Neutrophil (primary cell): ENCODE data around the gene PSD2.

Experiments used
- H3K27ac ChIP-seq: fragments of 200-600 bp; sonication (generic); 2 replicates; pipeline ENCODE4 v1.5.1; 2016; ENCODE audit warnings: mild to moderate bottlenecking, moderate library complexity
- H3K27me3 ChIP-seq: fragments of 200-600 bp; sonication (generic); 2 replicates; pipeline ENCODE4 v1.6.0; 2016; ENCODE audit warnings: mild to moderate bottlenecking
- H3K36me3 ChIP-seq: fragments of 200-600 bp; sonication (generic); 2 replicates; pipeline ENCODE4 v1.5.1; 2017
- H3K4me1 ChIP-seq, 2 experiments: fragments of 200-600 bp in 1 of 2; sonication (generic) in 1 of 2; 1 replicate in 1 of 2; 2 replicates in 1 of 2; pipeline versions ENCODE4 v1.5.1 to v1.6.1; 2013 to 2016; ENCODE audit warnings: low read depth in 1 of 2, low read length in 1 of 2, mild to moderate bottlenecking in 1 of 2, moderate library complexity in 1 of 2; ENCODE audit not compliant: control insufficient read depth in 1 of 2, insufficient read depth in 1 of 2
- H3K4me3 ChIP-seq, 2 experiments: fragments of 200-600 bp in 1 of 2; sonication (generic) in 1 of 2; 1 replicate in 1 of 2; 2 replicates in 1 of 2; pipeline ENCODE4 v1.5.1; 2013 to 2016; ENCODE audit warnings: low read depth in 1 of 2, low read length in 1 of 2, mild to moderate bottlenecking in 1 of 2, moderate library complexity in 1 of 2
- H3K9me3 ChIP-seq: fragments of 200-600 bp; sonication (generic); 2 replicates; pipeline ENCODE4 v1.5.1; 2016
- TF ChIP-seq, protein P1 (sequence below): fragments of 200-600 bp; sonication (generic); IDR thresholded peaks from 2 replicates; pipeline ENCODE4 v1.5.1; 2016; ENCODE audit warnings: antibody characterized with exemption

Gene PSD2

DNA sequence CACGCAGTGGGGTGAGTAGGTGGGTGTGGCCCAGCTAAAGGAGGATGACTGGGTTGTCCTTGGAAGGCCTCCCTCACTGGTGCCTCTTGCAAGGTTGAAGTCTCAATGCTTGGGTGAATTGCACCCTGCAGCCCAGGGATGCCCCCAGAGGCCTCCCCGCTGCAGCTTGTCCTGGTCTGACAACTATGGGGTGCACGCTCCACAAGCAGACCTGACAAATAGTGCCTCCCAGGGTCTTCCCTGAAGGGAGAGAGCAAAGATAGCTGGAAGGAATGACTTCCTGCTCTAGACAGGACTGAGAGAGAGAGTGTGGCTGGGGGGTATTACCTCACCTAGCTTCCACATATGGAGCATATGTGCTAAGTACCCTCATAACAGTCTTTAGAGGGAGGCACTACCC, 1.7 kb downstream of the PSD2 start:
- Histone ChIP-seq H3K4me3 (no peak overlapping the region), H3K27me3 (peaks cover 99% of the 10 kb centered on the region), H3K36me3 (no peaks in the 10 kb centered on the region), H3K27ac (no peak overlapping the region), H3K9me3 (no peaks in the 10 kb centered on the region), H3K4me1 (no peaks in the 10 kb centered on the region)
- TF ChIP-seq, protein P1, sequence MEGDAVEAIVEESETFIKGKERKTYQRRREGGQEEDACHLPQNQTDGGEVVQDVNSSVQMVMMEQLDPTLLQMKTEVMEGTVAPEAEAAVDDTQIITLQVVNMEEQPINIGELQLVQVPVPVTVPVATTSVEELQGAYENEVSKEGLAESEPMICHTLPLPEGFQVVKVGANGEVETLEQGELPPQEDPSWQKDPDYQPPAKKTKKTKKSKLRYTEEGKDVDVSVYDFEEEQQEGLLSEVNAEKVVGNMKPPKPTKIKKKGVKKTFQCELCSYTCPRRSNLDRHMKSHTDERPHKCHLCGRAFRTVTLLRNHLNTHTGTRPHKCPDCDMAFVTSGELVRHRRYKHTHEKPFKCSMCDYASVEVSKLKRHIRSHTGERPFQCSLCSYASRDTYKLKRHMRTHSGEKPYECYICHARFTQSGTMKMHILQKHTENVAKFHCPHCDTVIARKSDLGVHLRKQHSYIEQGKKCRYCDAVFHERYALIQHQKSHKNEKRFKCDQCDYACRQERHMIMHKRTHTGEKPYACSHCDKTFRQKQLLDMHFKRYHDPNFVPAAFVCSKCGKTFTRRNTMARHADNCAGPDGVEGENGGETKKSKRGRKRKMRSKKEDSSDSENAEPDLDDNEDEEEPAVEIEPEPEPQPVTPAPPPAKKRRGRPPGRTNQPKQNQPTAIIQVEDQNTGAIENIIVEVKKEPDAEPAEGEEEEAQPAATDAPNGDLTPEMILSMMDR = no peak

DNA sequence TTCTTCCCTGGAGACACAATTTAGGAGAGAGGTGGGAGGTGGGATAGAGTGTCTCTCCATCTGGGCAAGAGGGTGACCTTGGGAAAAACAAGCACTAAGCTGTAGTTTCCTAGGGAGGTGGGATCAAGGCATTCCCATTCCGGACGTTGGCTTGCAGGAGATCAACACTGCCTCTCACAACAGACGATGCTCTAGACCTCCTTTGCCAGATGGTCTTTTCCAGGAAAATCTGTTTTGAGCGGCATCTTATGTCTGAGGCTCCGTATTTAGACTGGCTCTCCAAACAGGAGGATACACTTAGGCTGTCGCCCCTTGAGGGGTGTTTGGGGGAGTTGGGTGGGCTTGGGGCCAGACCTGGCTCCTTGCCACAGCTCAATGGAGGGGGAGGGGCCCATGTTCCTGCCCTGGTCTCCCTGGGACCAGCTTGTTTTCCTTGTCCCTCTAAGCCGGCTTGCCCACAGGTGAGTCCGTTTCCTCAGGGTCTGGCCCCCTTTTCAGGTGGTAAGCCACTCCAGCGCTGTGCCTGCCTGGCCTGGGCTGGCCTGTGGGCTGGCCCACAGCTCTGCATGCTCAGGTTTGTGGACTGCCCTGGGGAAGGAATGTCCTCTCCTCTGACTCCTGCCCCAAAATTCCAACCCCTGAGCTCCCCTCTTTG, 2.4 kb downstream of the PSD2 start:
- Histone ChIP-seq H3K4me1 (no peaks in the 10 kb centered on the region), H3K36me3 (no peaks in the 10 kb centered on the region), H3K4me3 (no peak overlapping the region), H3K27me3 (peaks cover 99% of the 10 kb centered on the region), H3K9me3 (no peaks in the 10 kb centered on the region), H3K27ac (no peak overlapping the region)
- TF ChIP-seq, protein P1 = no peak

DNA sequence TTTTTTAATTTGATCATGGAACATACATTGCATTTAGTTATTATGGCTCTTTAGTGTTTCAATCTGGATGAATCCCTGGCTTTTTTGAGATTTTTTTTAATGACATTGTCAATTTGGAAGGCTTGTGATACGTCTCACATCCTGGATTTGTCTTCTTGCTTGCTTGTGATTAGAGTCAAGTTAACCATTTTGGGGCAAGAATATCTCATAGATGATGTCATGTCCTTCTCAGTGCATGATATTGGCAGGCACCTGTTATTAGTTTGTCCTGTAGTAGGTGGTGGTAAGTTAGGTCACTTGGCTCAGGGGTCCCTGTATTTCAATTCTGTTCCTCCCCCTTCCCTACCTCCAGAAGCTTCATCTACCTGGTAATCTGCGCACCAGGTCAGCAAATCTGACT, 3.3 kb downstream of the PSD2 start:
- no peaks in the 10 kb centered on the region for H3K4me1 ChIP-seq
- TF ChIP-seq, protein P1 = no peak
- no peak overlapping the region for H3K27ac ChIP-seq
- no peaks in the 10 kb centered on the region for H3K9me3 ChIP-seq
- no peaks in the 10 kb centered on the region for H3K36me3 ChIP-seq
- H3K27me3 ChIP-seq = peaks cover 98% of the 10 kb centered on the region
- no peak overlapping the region for H3K4me3 ChIP-seq

DNA sequence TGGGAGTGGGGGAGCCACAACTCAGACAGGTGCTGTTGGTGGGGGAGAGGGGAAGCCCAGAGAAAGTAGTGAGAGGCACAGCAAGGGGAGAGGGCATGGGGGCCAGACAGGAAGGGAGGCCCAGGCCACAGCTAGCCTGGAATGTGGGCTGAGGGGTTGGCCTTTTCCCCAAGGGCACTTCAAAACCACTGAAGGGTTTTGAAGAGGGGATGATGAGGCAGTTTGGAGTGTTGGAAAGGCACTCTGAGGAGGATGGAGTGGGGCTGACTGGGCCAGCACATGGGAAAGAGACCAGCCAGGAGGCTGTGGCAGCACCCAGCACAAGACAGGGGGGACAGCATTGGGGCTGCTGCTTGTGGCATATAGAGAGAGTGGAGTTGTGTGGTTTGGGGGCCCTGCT, 3.8 kb downstream of the PSD2 start:
- Histone ChIP-seq H3K4me1 (no peaks in the 10 kb centered on the region), H3K27me3 (peaks cover 93% of the 10 kb centered on the region), H3K4me3 (no peak overlapping the region), H3K27ac (no peak overlapping the region), H3K9me3 (no peaks in the 10 kb centered on the region), H3K36me3 (no peaks in the 10 kb centered on the region)
- TF ChIP-seq, protein P1 = no peak

DNA sequence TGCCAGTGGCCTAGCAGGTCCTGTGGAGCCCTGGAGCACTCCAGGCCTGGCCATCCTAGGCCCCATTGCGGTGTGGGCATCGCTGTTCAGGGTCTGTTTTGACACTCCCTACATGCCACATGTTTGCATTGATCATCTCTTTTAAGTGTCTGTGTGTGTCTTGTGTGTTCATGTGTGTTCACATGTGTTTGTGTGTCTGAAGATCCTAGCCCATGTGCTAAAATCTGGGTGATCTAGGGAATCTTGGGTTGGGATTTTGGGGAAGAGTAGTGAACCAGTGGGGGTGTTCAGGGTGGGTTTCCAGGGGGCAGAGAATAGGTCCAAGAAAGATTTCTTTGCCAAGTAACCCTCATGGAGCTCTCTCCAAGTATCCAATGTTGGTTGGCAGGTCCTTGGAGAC, 8.4 kb downstream of the PSD2 start:
- H3K27me3 ChIP-seq = peaks cover 71% of the 10 kb centered on the region
- H3K36me3 ChIP-seq = no peaks in the 10 kb centered on the region
- H3K4me3 ChIP-seq = no peak overlapping the region
- no peaks in the 10 kb centered on the region for H3K4me1 ChIP-seq
- no peak overlapping the region for H3K27ac ChIP-seq
- TF ChIP-seq, protein P1 = no peak
- no peaks in the 10 kb centered on the region for H3K9me3 ChIP-seq
